ENCODE measurements around the gene LRP4. TPM values are rescaled to one million over a fixed set of nuclear protein-coding genes. Genes with fewer than 3 reads are reported as not detected.

The LRP4 gene
- total RNA-seq, 1 donor from 2014 or later = 6.6 TPM

DNA sequence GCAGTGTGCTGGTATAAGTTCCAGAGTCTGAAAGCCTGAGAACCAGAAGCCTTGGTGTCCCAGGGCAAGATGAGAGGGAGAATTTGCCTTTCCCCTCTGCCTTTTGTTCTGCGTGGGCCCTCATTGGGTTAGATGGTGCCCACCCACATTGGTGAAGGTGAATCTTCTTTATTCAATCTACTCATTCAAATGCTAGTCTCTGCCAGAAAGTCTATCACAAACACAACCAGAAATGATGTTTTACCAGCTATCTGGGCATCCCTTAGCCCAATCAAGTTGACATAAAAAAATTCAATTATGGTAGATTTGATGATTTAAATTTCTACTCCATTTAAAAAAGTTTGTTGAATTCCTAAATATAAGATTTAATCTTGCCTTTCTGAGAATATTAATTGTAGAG lies 40.4 kb upstream of the LRP4 start:
- Histone ChIP-seq H3K9me3 (no peaks in the 10 kb centered on the region), H3K27me3 (ENCODE audit: low read depth) (no peaks in the 10 kb centered on the region), H3K4me3 (no peak overlapping the region), H3K27ac (no peak overlapping the region), H3K4me1 (no peaks in the 10 kb centered on the region), H3K36me3 (no peaks in the 10 kb centered on the region)
- no peak for DNase-seq
- intact Hi-C loops (cut with DNase I) = no loop called here
- TF ChIP-seq, protein P1, sequence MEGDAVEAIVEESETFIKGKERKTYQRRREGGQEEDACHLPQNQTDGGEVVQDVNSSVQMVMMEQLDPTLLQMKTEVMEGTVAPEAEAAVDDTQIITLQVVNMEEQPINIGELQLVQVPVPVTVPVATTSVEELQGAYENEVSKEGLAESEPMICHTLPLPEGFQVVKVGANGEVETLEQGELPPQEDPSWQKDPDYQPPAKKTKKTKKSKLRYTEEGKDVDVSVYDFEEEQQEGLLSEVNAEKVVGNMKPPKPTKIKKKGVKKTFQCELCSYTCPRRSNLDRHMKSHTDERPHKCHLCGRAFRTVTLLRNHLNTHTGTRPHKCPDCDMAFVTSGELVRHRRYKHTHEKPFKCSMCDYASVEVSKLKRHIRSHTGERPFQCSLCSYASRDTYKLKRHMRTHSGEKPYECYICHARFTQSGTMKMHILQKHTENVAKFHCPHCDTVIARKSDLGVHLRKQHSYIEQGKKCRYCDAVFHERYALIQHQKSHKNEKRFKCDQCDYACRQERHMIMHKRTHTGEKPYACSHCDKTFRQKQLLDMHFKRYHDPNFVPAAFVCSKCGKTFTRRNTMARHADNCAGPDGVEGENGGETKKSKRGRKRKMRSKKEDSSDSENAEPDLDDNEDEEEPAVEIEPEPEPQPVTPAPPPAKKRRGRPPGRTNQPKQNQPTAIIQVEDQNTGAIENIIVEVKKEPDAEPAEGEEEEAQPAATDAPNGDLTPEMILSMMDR (IDR thresholded peaks at IDR 0.05) = no peak
- ATAC-seq = no peak

DNA sequence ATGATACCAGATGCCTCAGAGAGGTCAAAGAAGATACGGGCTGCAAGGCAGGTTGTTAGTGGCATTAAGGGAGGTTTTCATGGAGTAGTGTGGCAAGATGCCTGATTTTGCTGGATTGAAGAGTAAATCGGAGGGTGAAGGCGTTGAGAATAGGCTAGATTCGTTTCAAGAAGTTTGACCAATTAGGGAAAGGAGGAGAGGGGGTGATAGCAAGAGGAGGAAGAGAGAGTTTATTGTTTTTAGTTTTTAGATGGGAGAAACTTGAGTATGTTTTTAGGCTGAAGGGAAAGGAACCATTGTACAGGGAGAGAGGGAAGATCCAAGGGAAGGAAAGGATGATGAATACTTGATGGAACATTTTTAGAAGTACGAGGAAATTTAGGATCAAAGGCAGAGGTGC lies 34.7 kb upstream of the LRP4 start:
- TF ChIP-seq, protein P1 (IDR thresholded peaks at IDR 0.05) = no peak

DNA sequence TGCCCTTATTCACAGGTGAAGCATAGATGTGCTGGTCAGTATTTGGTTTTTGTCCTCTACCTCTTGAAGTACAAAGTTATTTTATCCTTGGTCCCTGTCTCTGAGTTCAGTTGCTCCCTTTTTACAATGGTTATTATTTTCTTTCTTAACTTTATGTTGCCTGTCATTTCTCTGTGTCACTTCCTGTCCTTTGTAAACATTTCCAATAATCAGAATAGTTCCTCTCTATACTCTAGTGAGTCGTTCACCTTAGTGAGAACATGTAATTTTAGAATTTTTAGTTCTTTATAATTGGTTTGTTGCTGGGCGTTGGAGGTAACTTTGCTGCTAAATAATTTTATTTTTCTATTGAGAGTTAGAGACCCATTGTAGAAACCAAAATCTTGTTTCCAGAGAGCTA lies 34.2 kb upstream of the LRP4 start:
- no peaks in the 10 kb centered on the region for H3K4me1 ChIP-seq
- intact Hi-C loops (cut with DNase I) = no loop called here
- TF ChIP-seq, protein P1 (IDR thresholded peaks at IDR 0.05) = no peak
- no peaks in the 10 kb centered on the region for H3K36me3 ChIP-seq
- H3K4me3 ChIP-seq = no peak overlapping the region
- no peak for ATAC-seq
- H3K27ac ChIP-seq = no peak overlapping the region
- no peaks in the 10 kb centered on the region for H3K27me3 ChIP-seq (ENCODE audit: low read depth)
- no peaks in the 10 kb centered on the region for H3K9me3 ChIP-seq
- DNase-seq = no peak

More for the DNA sequence above, 34.7 kb upstream of the LRP4 start:
- H3K36me3 ChIP-seq = no peaks in the 10 kb centered on the region
- H3K4me3 ChIP-seq = no peak overlapping the region
- DNase-seq (no peak), ATAC-seq (no peak)
- H3K27ac ChIP-seq = no peak overlapping the region
- no peaks in the 10 kb centered on the region for H3K27me3 ChIP-seq (ENCODE audit: low read depth)
- H3K9me3 ChIP-seq = no peaks in the 10 kb centered on the region
- H3K4me1 ChIP-seq = no peaks in the 10 kb centered on the region
- intact Hi-C loops (cut with DNase I) = no loop called here

DNA sequence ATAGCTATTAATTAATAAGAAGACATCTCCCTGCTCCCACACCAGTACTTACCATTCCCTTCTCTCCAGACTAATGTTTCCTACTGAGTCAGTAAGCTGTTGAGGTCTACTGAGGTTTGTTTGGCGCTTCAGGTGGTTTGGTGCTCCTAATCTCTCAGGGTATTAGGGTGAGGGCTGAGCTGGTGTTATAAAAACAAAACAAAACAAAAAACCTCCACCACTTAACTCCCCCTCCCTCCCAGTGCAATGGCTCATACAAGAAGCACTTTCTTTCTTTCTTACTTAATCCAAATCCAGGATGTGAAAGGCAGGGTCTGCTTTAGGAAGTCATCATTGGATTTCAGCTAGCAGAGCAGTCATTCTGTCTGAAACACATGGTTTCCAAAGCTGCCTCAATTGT lies 33.5 kb upstream of the LRP4 start:
- intact Hi-C loops (cut with DNase I) = no loop called here
- TF ChIP-seq, protein P1 (IDR thresholded peaks at IDR 0.05) = no peak

DNA sequence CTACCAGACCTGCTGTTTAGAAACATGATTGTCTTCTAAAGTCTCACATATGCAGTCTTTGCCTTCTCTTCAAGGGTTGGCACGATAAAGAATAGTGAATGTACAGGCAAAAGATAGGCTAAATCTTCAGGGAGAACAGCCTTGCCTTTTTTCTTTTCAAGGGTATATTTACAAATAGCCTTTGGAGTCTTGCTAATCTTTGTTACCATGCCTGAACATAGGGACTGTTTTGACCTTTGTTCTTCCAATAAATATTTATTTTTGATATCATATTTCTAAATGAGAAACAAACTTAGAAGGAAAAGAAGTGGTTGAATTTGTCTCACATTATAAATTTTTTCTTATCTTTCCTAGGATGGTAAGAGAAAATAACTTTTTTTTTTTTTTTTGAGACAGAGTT lies 30.9 kb upstream of the LRP4 start:
- H3K27ac ChIP-seq = no peak overlapping the region
- H3K36me3 ChIP-seq = no peaks in the 10 kb centered on the region
- no peak for DNase-seq
- intact Hi-C loops (cut with DNase I) = no loop called here
- ATAC-seq = no peak
- TF ChIP-seq, protein P1 (IDR thresholded peaks at IDR 0.05) = no peak
- H3K4me3 ChIP-seq = no peak overlapping the region
- no peaks in the 10 kb centered on the region for H3K9me3 ChIP-seq
- H3K4me1 ChIP-seq = no peaks in the 10 kb centered on the region
- no peaks in the 10 kb centered on the region for H3K27me3 ChIP-seq (ENCODE audit: low read depth)

More for the DNA sequence above, 33.5 kb upstream of the LRP4 start:
- Histone ChIP-seq H3K36me3 (no peaks in the 10 kb centered on the region), H3K9me3 (no peaks in the 10 kb centered on the region), H3K4me3 (no peak overlapping the region), H3K27me3 (ENCODE audit: low read depth) (no peaks in the 10 kb centered on the region), H3K4me1 (no peaks in the 10 kb centered on the region), H3K27ac (no peak overlapping the region)
- DNase-seq (no peak), ATAC-seq (no peak)

Data from lower lobe of right lung (tissue), 2 donors.